ENCODE data around the gene BRD3.

BRD3 gene

GRCh38 chr9:134035041-134036039 is 32.5 kb downstream of the BRD3 start:
- no peak for DNase-seq

GRCh38 chr9:134034215-134035040 is 33.4 kb downstream of the BRD3 start:
- DNase-seq, result no peak

- no peak for DNase-seq
Measured at GRCh38 chr9:134033516-134034214, 34.2 kb downstream of the BRD3 start.

GRCh38 chr9:134032456-134033222 is 35.2 kb downstream of the BRD3 start:
- no peak for DNase-seq

- DNase-seq, result no peak
Measured at GRCh38 chr9:134031783-134032182, 36.0 kb downstream of the BRD3 start.

- DNase-seq, result no peak
Measured at GRCh38 chr9:134030821-134031470, 36.9 kb downstream of the BRD3 start.

- no peak for DNase-seq
Measured at GRCh38 chr9:134029248-134030226, 38.3 kb downstream of the BRD3 start.

GRCh38 chr9:134028575-134029247 is 39.1 kb downstream of the BRD3 start:
- DNase-seq, result no peak

- no peak for DNase-seq
Measured at GRCh38 chr9:134028076-134028475, 39.8 kb downstream of the BRD3 start.

GRCh38 chr9:134027561-134027960 is 40.3 kb downstream of the BRD3 start:
- DNase-seq, result no peak

- DNase-seq, result no peak
Measured at GRCh38 chr9:134026981-134027380, 40.8 kb downstream of the BRD3 start.

- DNase-seq, result no peak
Measured at GRCh38 chr9:134026581-134026980, 41.2 kb downstream of the BRD3 start.

GRCh38 chr9:134025606-134026541 is 42.0 kb downstream of the BRD3 start:
- peak; percentile 52 for DNase-seq

- DNase-seq, result peak; percentile 87
Measured at GRCh38 chr9:134024828-134025605, 42.8 kb downstream of the BRD3 start, which contains the start of gene BRD3OS. Gene BRD3OS (plus strand): TSS chr9:134025481. CDS start chr9:134026748, 1,267 bp downstream.

GRCh38 chr9:134024214-134024792 is 43.5 kb downstream of the BRD3 start:
- no peak for DNase-seq

- no peak for DNase-seq
Measured at GRCh38 chr9:134014946-134015345, 52.9 kb downstream of the BRD3 start.

GRCh38 chr9:134011401-134011800 is 56.4 kb downstream of the BRD3 start:
- no peak for DNase-seq
